Activated T-helper 1 cell treated with anti-CD3 and anti-CD28 coated beads, Interleukin-12 subunit alpha, Interleukin-12 subunit beta, Interleukin-2, Interleukin-4 antibody, amounts not matched to agents 30 ng/mL and 10 ng/mL and 1 ng/mL, durations not matched to agents 14 hours and 24 hours and 36 hours (primary cell): ENCODE results near the gene UBE2O. TPM values are rescaled to one million over a fixed set of nuclear protein-coding genes. Genes with fewer than 3 reads are reported as not detected.

Source experiments
- DNase-seq: peaks from one replicate; pipeline ENCODE4 v3.0.0; 2021; ENCODE audit warnings: low spot score
- H3K27ac Mint-ChIP-seq: one replicate; pipeline ENCODE4 v1.8.0; 2021; ENCODE audit warnings: mild to moderate bottlenecking, mixed read lengths
- H3K27me3 Mint-ChIP-seq: one replicate; pipeline ENCODE4 v1.8.0; 2022; ENCODE audit warnings: mild to moderate bottlenecking, moderate library complexity, mixed read lengths; ENCODE audit not compliant: insufficient read depth
- H3K36me3 Mint-ChIP-seq: one replicate; pipeline ENCODE4 v1.8.0; 2021; ENCODE audit warnings: low read depth, mixed read lengths
- H3K4me1 Mint-ChIP-seq: one replicate; pipeline ENCODE4 v1.8.0; 2021; ENCODE audit warnings: low read depth, mixed read lengths
- H3K4me3 Mint-ChIP-seq: one replicate; pipeline ENCODE4 v1.8.0; 2021; ENCODE audit warnings: mild to moderate bottlenecking, moderate library complexity, mixed read lengths
- H3K9me3 Mint-ChIP-seq: one replicate; pipeline ENCODE4 v1.8.0; 2021; ENCODE audit warnings: mixed read lengths
- intact Hi-C: fragments of 100-400 bp; cut with micrococcal nuclease; formaldehyde crosslinking; loops from one replicate; pipeline ENCODE4 v1.15.1; 2024
- total RNA-seq: library from RNA; stranded (reverse); gene quantifications from 2 replicates; pipeline ENCODE4 v1.2.3, GENCODE V29; 2022

UBE2O gene
- total RNA-seq, 1 donor from 2014 or later: 45.1 TPM

GRCh38 chr17:76390003-76390421 lies 62.9 kb downstream of the UBE2O start:
- Mint-ChIP-seq H3K36me3 (peaks cover 14% of the 10 kb centered on the region), H3K4me3 (no peak overlapping the region), H3K27me3 (peaks cover 5% of the 10 kb centered on the region), H3K4me1 (no peaks in the 10 kb centered on the region), H3K9me3 (no peaks in the 10 kb centered on the region), H3K27ac (no peak overlapping the region)
- intact Hi-C loops: no loop called here
- no peak for DNase-seq

- Mint-ChIP-seq H3K9me3 (no peaks in the 10 kb centered on the region), H3K4me3 (no peak overlapping the region), H3K4me1 (no peaks in the 10 kb centered on the region), H3K36me3 (peaks cover 13% of the 10 kb centered on the region), H3K27ac (no peak overlapping the region), H3K27me3 (peaks cover 5% of the 10 kb centered on the region)
- DNase-seq: no peak
- intact Hi-C loops: loop anchor here (10.0 kb wide), 1 partner anchor 284 kb away; the partner anchor contains the start of gene EXOC7
These were observed 63.7 kb downstream of the UBE2O start for GRCh38 chr17:76388966-76389888.

GRCh38 chr17:76386966-76387765 lies 65.8 kb downstream of the UBE2O start:
- Mint-ChIP-seq H3K27me3 (peaks cover 6% of the 10 kb centered on the region), H3K4me1 (peaks cover 5% of the 10 kb centered on the region), H3K27ac (no peak overlapping the region)

GRCh38 chr17:76385892-76386786 lies 66.8 kb downstream of the UBE2O start:
- H3K36me3 Mint-ChIP-seq: peaks cover 2% of the 10 kb centered on the region
- H3K9me3 Mint-ChIP-seq: no peaks in the 10 kb centered on the region
- H3K4me1 Mint-ChIP-seq: peaks cover 5% of the 10 kb centered on the region
- intact Hi-C loops: loop anchor here (1.0 to 10.0 kb wide), 3 partner anchors 83 to 313 kb away; partner anchors contain the start of genes EXOC7 and SRP68
- H3K4me3 Mint-ChIP-seq: peak overlapping the region; percentile 75
- no peak overlapping the region for H3K27ac Mint-ChIP-seq
- H3K27me3 Mint-ChIP-seq: peaks cover 6% of the 10 kb centered on the region
- DNase-seq: peak; percentile 78

More at GRCh38 chr17:76386966-76387765, 65.8 kb downstream of the UBE2O start:
- Mint-ChIP-seq H3K36me3 (peaks cover 8% of the 10 kb centered on the region), H3K4me3 (peak overlapping the region; percentile 75), H3K9me3 (no peaks in the 10 kb centered on the region)
- DNase-seq: no peak
- intact Hi-C loops: loop anchor here (1.0 to 10.0 kb wide), 2 partner anchors 84 to 282 kb away; partner anchors contain the start of gene EXOC7

GRCh38 chr17:76384987-76385891 lies 67.7 kb downstream of the UBE2O start:
- H3K27ac Mint-ChIP-seq: no peak overlapping the region
- H3K27me3 Mint-ChIP-seq: peaks cover 6% of the 10 kb centered on the region

GRCh38 chr17:76384222-76384986 lies 68.5 kb downstream of the UBE2O start, which contains the start of gene SPHK1:
Gene SPHK1, plus strand, starts transcription at chr17:76384609. Its CDS starts 1,036 bp downstream, at chr17:76385645.
- H3K4me3 Mint-ChIP-seq: peak within 1 kb of the TSS; percentile 86
- no peaks in the 10 kb centered on the region for H3K36me3 Mint-ChIP-seq
- H3K4me1 Mint-ChIP-seq: peaks cover 5% of the 10 kb centered on the region
- peak within 1 kb of the TSS; percentile 91 for H3K27ac Mint-ChIP-seq
- DNase-seq: peak; percentile 72
- peaks cover 6% of the 10 kb centered on the region for H3K27me3 Mint-ChIP-seq
- no peaks in the 10 kb centered on the region for H3K9me3 Mint-ChIP-seq
- intact Hi-C loops: loop anchor here (1.0 to 10.0 kb wide), 3 partner anchors 69 to 312 kb away; partner anchors contain the start of genes EXOC7, SRP68 and UBE2O

More at GRCh38 chr17:76384987-76385891, 67.7 kb downstream of the UBE2O start:
- intact Hi-C loops: loop anchor here (1.0 to 10.0 kb wide), 3 partner anchors 68 to 312 kb away; partner anchors contain the start of genes EXOC7, SRP68 and UBE2O
- peaks cover 5% of the 10 kb centered on the region for H3K4me1 Mint-ChIP-seq
- no peak for DNase-seq
- peak overlapping the region; percentile 75 for H3K4me3 Mint-ChIP-seq
- peaks cover under 1% of the 10 kb centered on the region for H3K36me3 Mint-ChIP-seq
- no peaks in the 10 kb centered on the region for H3K9me3 Mint-ChIP-seq

GRCh38 chr17:76383546-76384221 lies 69.3 kb downstream of the UBE2O start:
- intact Hi-C loops: loop anchor here (1.0 to 10.0 kb wide), 5 partner anchors 29 to 311 kb away; partner anchors contain the start of genes EXOC7, SRP68 and UBE2O
- Mint-ChIP-seq H3K4me3 (peak overlapping the region; percentile 86), H3K36me3 (no peaks in the 10 kb centered on the region), H3K9me3 (no peaks in the 10 kb centered on the region), H3K4me1 (peaks cover 6% of the 10 kb centered on the region), H3K27ac (peak overlapping the region; percentile 91), H3K27me3 (peaks cover 6% of the 10 kb centered on the region)
- peak; percentile 54 for DNase-seq

GRCh38 chr17:76382803-76383545 lies 70.0 kb downstream of the UBE2O start:
- H3K4me3 Mint-ChIP-seq: peak overlapping the region; percentile 88

GRCh38 chr17:76382351-76382802 lies 70.6 kb downstream of the UBE2O start:
- H3K27ac Mint-ChIP-seq: peak overlapping the region; percentile 52
- no peak for DNase-seq
- H3K4me3 Mint-ChIP-seq: peak overlapping the region; percentile 88

More at GRCh38 chr17:76382803-76383545, 70.0 kb downstream of the UBE2O start:
- Mint-ChIP-seq H3K9me3 (no peaks in the 10 kb centered on the region), H3K4me1 (peaks cover 10% of the 10 kb centered on the region), H3K27ac (peak overlapping the region; percentile 52), H3K36me3 (no peaks in the 10 kb centered on the region), H3K27me3 (peaks cover 6% of the 10 kb centered on the region)
- intact Hi-C loops: loop anchor here (1.0 to 10.0 kb wide), 3 partner anchors 29 to 278 kb away; partner anchors contain the start of gene EXOC7
- peak; percentile 68 for DNase-seq

More at GRCh38 chr17:76382351-76382802, 70.6 kb downstream of the UBE2O start:
- H3K9me3 Mint-ChIP-seq: no peaks in the 10 kb centered on the region
- H3K36me3 Mint-ChIP-seq: no peaks in the 10 kb centered on the region
- peaks cover 8% of the 10 kb centered on the region for H3K27me3 Mint-ChIP-seq
- H3K4me1 Mint-ChIP-seq: peaks cover 10% of the 10 kb centered on the region
- intact Hi-C loops: loop anchor here (2.0 to 10.0 kb wide), 2 partner anchors 110 to 278 kb away; partner anchors contain the start of gene EXOC7
